NT2/D1 (cell line): ENCODE measurements around the gene KRT6C.
"Not testable (repeated sequence)": the region's sequence is repeated elsewhere in the genome, so short reads cannot be mapped to it uniquely, and the experiment has no call there.

Experiments used
- DNase-seq: peaks from one replicate; pipeline ENCODE4 v3.0.0-alpha.2; 2011; ENCODE audit warnings: low read depth, low spot score
- H3K27me3 ChIP-seq: 2 replicates; pipeline ENCODE4 v1.6.0; 2011; ENCODE audit warnings: mild to moderate bottlenecking; ENCODE audit not compliant: insufficient read length, insufficient read depth
- H3K36me3 ChIP-seq: 2 replicates; pipeline ENCODE4 v1.6.1; 2011; ENCODE audit warnings: mild to moderate bottlenecking, low read length, mixed read lengths; ENCODE audit not compliant: insufficient read depth, insufficient read length
- H3K4me1 ChIP-seq: 2 replicates; pipeline ENCODE4 v1.5.1; 2011; ENCODE audit not compliant: insufficient read depth, insufficient read length
- H3K4me3 ChIP-seq: 2 replicates; pipeline ENCODE4 v1.5.1; 2011; ENCODE audit warnings: low read depth; ENCODE audit not compliant: insufficient read length
- H3K9ac ChIP-seq: 2 replicates; pipeline ENCODE4 v1.6.0; 2011; ENCODE audit warnings: low read depth; ENCODE audit not compliant: insufficient read length
- H3K9me3 ChIP-seq: 2 replicates; pipeline ENCODE4 v1.5.1; 2011; ENCODE audit warnings: mild to moderate bottlenecking, low read length; ENCODE audit not compliant: insufficient read depth
- SUZ12 ChIP-seq: IDR thresholded peaks from 2 replicates; pipeline ENCODE4 v1.6.1; 2011; ENCODE audit not compliant: insufficient read length, insufficient read depth; ENCODE audit errors: extremely low read depth
- YY1 ChIP-seq: IDR thresholded peaks from 2 replicates; pipeline ENCODE4 v1.6.1; 2011; ENCODE audit not compliant: insufficient read length, insufficient read depth
- ZNF274 ChIP-seq: IDR thresholded peaks from 2 replicates; pipeline ENCODE4 v1.6.1; 2011; ENCODE audit warnings: mild to moderate bottlenecking, low read depth, low read length

KRT6C gene

GRCh38 chr12:52513736-52514135, 40.1 kb upstream of the KRT6C start:
- no peak for DNase-seq
- no peak overlapping the region for H3K4me3 ChIP-seq
- no peaks in the 10 kb centered on the region for H3K36me3 ChIP-seq
- TF ChIP-seq SUZ12 (no peak), ZNF274 (no peak), YY1 (no peak)
- H3K4me1 ChIP-seq, result no peaks in the 10 kb centered on the region
- H3K9me3 ChIP-seq, result peaks cover 12% of the 10 kb centered on the region
- no peak overlapping the region for H3K9ac ChIP-seq
- peaks cover 2% of the 10 kb centered on the region for H3K27me3 ChIP-seq

GRCh38 chr12:52508211-52508610, 34.6 kb upstream of the KRT6C start:
- Histone ChIP-seq H3K27me3 (no peaks in the 10 kb centered on the region), H3K9ac (no peak overlapping the region), H3K36me3 (no peaks in the 10 kb centered on the region), H3K4me3 (no peak overlapping the region), H3K9me3 (peaks cover 12% of the 10 kb centered on the region), H3K4me1 (no peaks in the 10 kb centered on the region)
- TF ChIP-seq YY1, result no peak
- TF ChIP-seq SUZ12, result no peak
- TF ChIP-seq ZNF274, result no peak
- no peak for DNase-seq

- Histone ChIP-seq H3K27me3 (no peaks in the 10 kb centered on the region), H3K36me3 (no peaks in the 10 kb centered on the region), H3K9ac (no peak overlapping the region), H3K9me3 (peaks cover 12% of the 10 kb centered on the region), H3K4me1 (no peaks in the 10 kb centered on the region), H3K4me3 (no peak overlapping the region)
- DNase-seq, result peak; percentile 48
- TF ChIP-seq SUZ12, result no peak
- no peak for TF ChIP-seq YY1
- TF ChIP-seq ZNF274, result no peak
Observed at GRCh38 chr12:52506858-52507715, 33.5 kb upstream of the KRT6C start.

DNA sequence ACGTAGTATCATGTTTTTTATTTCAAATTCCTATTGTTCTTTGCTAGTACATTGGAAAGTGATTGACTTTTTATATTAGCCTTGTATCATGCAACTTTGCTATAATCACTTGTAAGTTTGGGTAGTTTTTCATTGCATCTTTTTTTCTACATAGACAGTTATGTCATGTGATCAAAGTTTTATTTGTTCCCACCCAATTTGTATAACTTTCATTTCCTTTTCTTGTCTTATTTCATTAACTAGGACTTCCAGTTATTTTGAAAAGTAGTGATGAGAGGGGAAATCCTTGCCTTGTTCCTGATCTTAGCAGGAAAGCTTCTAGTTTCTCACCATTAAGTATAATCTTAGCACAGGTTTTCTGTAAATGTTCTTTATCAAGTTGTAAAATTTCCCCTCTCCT, 29.3 kb upstream of the KRT6C start:
- Histone ChIP-seq H3K4me3 (no peak overlapping the region), H3K9me3 (peaks cover 15% of the 10 kb centered on the region; the same call in 1 of the 2 replicates), H3K27me3 (no peaks in the 10 kb centered on the region), H3K9ac (no peak overlapping the region), H3K4me1 (no peaks in the 10 kb centered on the region), H3K36me3 (no peaks in the 10 kb centered on the region)
- TF ChIP-seq SUZ12 (no peak), YY1 (no peak), ZNF274 (no peak)
- no peak for DNase-seq

GRCh38 chr12:52501490-52501889, 27.9 kb upstream of the KRT6C start:
- no peaks in the 10 kb centered on the region for H3K36me3 ChIP-seq
- H3K9me3 ChIP-seq, result peaks cover 15% of the 10 kb centered on the region; the same call in 1 of the 2 replicates
- H3K4me1 ChIP-seq, result peaks cover 4% of the 10 kb centered on the region
- H3K4me3 ChIP-seq, result no peak overlapping the region
- DNase-seq, result no peak
- no peaks in the 10 kb centered on the region for H3K27me3 ChIP-seq
- TF ChIP-seq ZNF274 (no peak), SUZ12 (no peak), YY1 (no peak)
- H3K9ac ChIP-seq, result no peak overlapping the region

GRCh38 chr12:52500574-52500973, 27.0 kb upstream of the KRT6C start:
- H3K9me3 ChIP-seq, result peaks cover 15% of the 10 kb centered on the region; the same call in 1 of the 2 replicates
- H3K4me3 ChIP-seq, H3K27me3 ChIP-seq, DNase-seq, H3K9ac ChIP-seq, H3K36me3 ChIP-seq, H3K4me1 ChIP-seq: not testable (repeated sequence)

DNA sequence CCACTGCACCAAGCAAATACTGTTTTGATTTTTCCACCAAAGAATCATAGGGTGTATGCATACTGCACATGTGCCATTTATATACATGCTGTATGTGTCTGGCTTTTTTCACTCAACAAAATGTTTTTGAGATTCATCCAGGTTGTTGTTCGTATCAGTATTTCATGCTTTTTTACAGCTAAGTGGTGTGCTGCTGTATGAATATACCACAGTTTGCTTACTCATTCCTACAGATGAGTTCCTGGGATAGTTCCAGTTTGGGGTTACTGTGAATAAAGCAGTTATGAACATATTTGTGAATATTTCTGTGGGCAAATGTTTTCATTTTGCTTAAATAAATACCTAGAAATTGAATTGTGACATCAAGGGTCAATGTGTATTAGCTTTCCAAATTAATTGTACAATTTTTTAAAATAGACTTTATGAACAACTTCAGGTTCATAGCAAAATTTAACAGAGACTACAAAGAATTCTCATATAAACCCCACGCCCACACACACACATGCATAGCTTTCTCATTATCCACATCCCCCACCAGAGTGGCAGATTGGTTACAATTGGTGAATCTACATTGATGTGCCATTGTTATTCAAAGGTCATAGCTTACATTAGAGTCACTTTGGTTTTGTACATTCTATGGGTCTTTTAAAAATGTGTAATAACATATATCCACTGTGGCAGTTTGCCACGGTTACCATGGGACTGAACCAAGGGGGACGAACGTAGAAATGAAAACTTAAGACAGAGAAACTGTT, 26.4 kb upstream of the KRT6C start:
- H3K4me1 ChIP-seq, result peaks cover 8% of the 10 kb centered on the region
- no peak overlapping the region for H3K4me3 ChIP-seq
- DNase-seq, result no peak
- no peak for TF ChIP-seq SUZ12
- TF ChIP-seq YY1, result no peak
- no peaks in the 10 kb centered on the region for H3K27me3 ChIP-seq
- H3K36me3 ChIP-seq, result no peaks in the 10 kb centered on the region
- no peak overlapping the region for H3K9ac ChIP-seq
- H3K9me3 ChIP-seq, result peaks cover 15% of the 10 kb centered on the region; the same call in 1 of the 2 replicates
